CD4-positive, alpha-beta T cell treated with Interleukin-15 for 4 hours (primary cell): ENCODE results near the gene SHANK1.

Source experiments
- DNase-seq: peaks from one replicate; pipeline ENCODE4 v3.0.0-alpha.2; 2020; ENCODE audit warnings: low spot score

Gene SHANK1

GRCh38 chr19:50711805-50712204 is 7.8 kb downstream of the SHANK1 start:
- no peak for DNase-seq

GRCh38 chr19:50711196-50711595 is 8.4 kb downstream of the SHANK1 start:
- no peak for DNase-seq

- no peak for DNase-seq
Measured at GRCh38 chr19:50710612-50711011, 9.0 kb downstream of the SHANK1 start.

- DNase-seq = no peak
Measured at GRCh38 chr19:50710094-50710493, 9.5 kb downstream of the SHANK1 start.

GRCh38 chr19:50708179-50708879 is 11.3 kb downstream of the SHANK1 start:
- no peak for DNase-seq

- no peak for DNase-seq
Measured at GRCh38 chr19:50706387-50706786, 13.2 kb downstream of the SHANK1 start.

GRCh38 chr19:50705422-50706019 is 14.1 kb downstream of the SHANK1 start:
- no peak for DNase-seq

- no peak for DNase-seq
Measured at GRCh38 chr19:50703915-50704796, 15.4 kb downstream of the SHANK1 start.

GRCh38 chr19:50702871-50703829 is 16.5 kb downstream of the SHANK1 start:
- no peak for DNase-seq

GRCh38 chr19:50702158-50702870 is 17.3 kb downstream of the SHANK1 start:
- no peak for DNase-seq

GRCh38 chr19:50701367-50701985 is 18.1 kb downstream of the SHANK1 start:
- no peak for DNase-seq

- no peak for DNase-seq
Measured at GRCh38 chr19:50697414-50698124, 22.0 kb downstream of the SHANK1 start.

GRCh38 chr19:50696094-50696483 is 23.5 kb downstream of the SHANK1 start:
- no peak for DNase-seq

GRCh38 chr19:50695251-50696093 is 24.1 kb downstream of the SHANK1 start:
- no peak for DNase-seq

GRCh38 chr19:50694815-50695145 is 24.8 kb downstream of the SHANK1 start:
- no peak for DNase-seq

- no peak for DNase-seq
Measured at GRCh38 chr19:50693064-50693975, 26.3 kb downstream of the SHANK1 start.

GRCh38 chr19:50690439-50690838 is 29.2 kb downstream of the SHANK1 start:
- no peak for DNase-seq

- DNase-seq = no peak
Measured at GRCh38 chr19:50688766-50689165, 30.8 kb downstream of the SHANK1 start.
